HG03520 (cell line): Measurements from ENCODE around the gene MGAT4A.
"Not testable (repeated sequence)": the region's sequence is repeated elsewhere in the genome, so short reads cannot be mapped to it uniquely, and the experiment has no call there.

Experiments used
- ATAC-seq: cut with Tn5 transposase; IDR thresholded peaks from one replicate; pipeline ENCODE4 v1.9.1; 2021; ENCODE audit warnings: mild to moderate bottlenecking, moderate library complexity; ENCODE audit not compliant: unreplicated experiment

MGAT4A gene

GRCh38 chr2:98664323-98664722 is 66.6 kb downstream of the MGAT4A start:
- no peak for ATAC-seq

- ATAC-seq: no peak
Measured at GRCh38 chr2:98663511-98664090, 67.3 kb downstream of the MGAT4A start.

GRCh38 chr2:98659491-98659840 is 71.5 kb downstream of the MGAT4A start:
- not testable (repeated sequence) for ATAC-seq

- ATAC-seq: no peak
Measured at GRCh38 chr2:98658816-98659490, 72.0 kb downstream of the MGAT4A start.

- ATAC-seq: no peak
Measured at GRCh38 chr2:98656800-98657199, 74.1 kb downstream of the MGAT4A start.

- no peak for ATAC-seq
Measured at GRCh38 chr2:98654699-98655495, 76.0 kb downstream of the MGAT4A start.

GRCh38 chr2:98650998-98651397 is 79.9 kb downstream of the MGAT4A start:
- no peak for ATAC-seq

- ATAC-seq: no peak
Measured at GRCh38 chr2:98649992-98650375, 80.9 kb downstream of the MGAT4A start.

GRCh38 chr2:98649135-98649991 is 81.6 kb downstream of the MGAT4A start:
- no peak for ATAC-seq

- ATAC-seq: no peak
Measured at GRCh38 chr2:98648451-98648850, 82.5 kb downstream of the MGAT4A start.

- no peak for ATAC-seq
Measured at GRCh38 chr2:98647636-98648035, 83.3 kb downstream of the MGAT4A start.

- no peak for ATAC-seq
Measured at GRCh38 chr2:98643496-98644100, 87.3 kb downstream of the MGAT4A start.

GRCh38 chr2:98637401-98638147 is 93.4 kb downstream of the MGAT4A start:
- no peak for ATAC-seq

- ATAC-seq: no peak
Measured at GRCh38 chr2:98634406-98635092, 96.4 kb downstream of the MGAT4A start.

GRCh38 chr2:98632351-98632750 is 98.6 kb downstream of the MGAT4A start:
- no peak for ATAC-seq

- no peak for ATAC-seq
Measured at GRCh38 chr2:98623657-98624056, 107.3 kb downstream of the MGAT4A start.

- ATAC-seq: no peak
Measured at GRCh38 chr2:98617149-98617548, 113.8 kb downstream of the MGAT4A start.

- no peak for ATAC-seq
Measured at GRCh38 chr2:98615481-98615880, 115.5 kb downstream of the MGAT4A start.

- no peak for ATAC-seq
Measured at GRCh38 chr2:98614024-98614739, 116.8 kb downstream of the MGAT4A start.
